Neural progenitor cell (in vitro differentiated cells): ENCODE data around the gene ANXA2R. TPM values are rescaled to one million over a fixed set of nuclear protein-coding genes. Genes with fewer than 3 reads are reported as not detected.
"Not testable (repeated sequence)": the region's sequence is repeated elsewhere in the genome, so short reads cannot be mapped to it uniquely, and the experiment has no call there.

Source experiments
- DNase-seq: peaks from one replicate; pipeline ENCODE4 v3.0.0-alpha.2; 2016; ENCODE audit warnings: low spot score
- H2AFZ ChIP-seq: fragments of 200-600 bp; sonication (generic); replicated peaks from 2 replicates; pipeline ENCODE4 v1.6.1; 2016; ENCODE audit warnings: antibody characterized with exemption
- H3F3A ChIP-seq: fragments of 200-600 bp; sonication (generic); 2 replicates; pipeline ENCODE4 v1.6.1; 2016; ENCODE audit warnings: antibody characterized with exemption, low read depth
- H3K27ac ChIP-seq: fragments of 200-600 bp; sonication (generic); 2 replicates; pipeline ENCODE4 v1.5.1; 2016; ENCODE audit warnings: mild to moderate bottlenecking
- H3K27me3 ChIP-seq: fragments of 200-600 bp; sonication (generic); 2 replicates; pipeline ENCODE4 v1.6.1; 2016; ENCODE audit warnings: mild to moderate bottlenecking, moderate library complexity
- H3K36me3 ChIP-seq: fragments of 200-600 bp; sonication (generic); 2 replicates; pipeline ENCODE4 v1.5.1; 2016
- H3K4me1 ChIP-seq: fragments of 200-600 bp; sonication (generic); 2 replicates; pipeline ENCODE4 v1.6.1; 2016; ENCODE audit warnings: mixed run types
- H3K4me2 ChIP-seq: fragments of 200-600 bp; sonication (generic); 2 replicates; pipeline ENCODE4 v1.6.1; 2016
- H3K4me3 ChIP-seq: fragments of 200-600 bp; sonication (generic); 2 replicates; pipeline ENCODE4 v1.5.1; 2016
- H3K79me2 ChIP-seq: fragments of 200-600 bp; sonication (generic); 2 replicates; pipeline ENCODE4 v1.6.1; 2016; ENCODE audit warnings: low read depth
- H3K9ac ChIP-seq: fragments of 200-600 bp; sonication (generic); 2 replicates; pipeline ENCODE4 v1.6.1; 2016
- H3K9me3 ChIP-seq: fragments of 200-600 bp; sonication (generic); 2 replicates; pipeline ENCODE4 v1.5.1; 2016; ENCODE audit warnings: low read depth
- H4K20me1 ChIP-seq: fragments of 200-600 bp; sonication (generic); 2 replicates; pipeline ENCODE4 v1.6.1; 2016; ENCODE audit warnings: low read depth
- H3K27ac Mint-ChIP-seq: 3 replicates; pipeline ENCODE4 v1.8.0; 2021; ENCODE audit warnings: mixed read lengths
- H3K27me3 Mint-ChIP-seq: 2 replicates; pipeline ENCODE4 v1.8.0; 2022; ENCODE audit warnings: low read depth, mild to moderate bottlenecking, inconsistent platforms, moderate library complexity, mixed read lengths; ENCODE audit not compliant: insufficient read depth
- H3K36me3 Mint-ChIP-seq: 3 replicates; pipeline ENCODE4 v1.8.0; 2021; ENCODE audit warnings: mixed read lengths
- H3K4me1 Mint-ChIP-seq: 3 replicates; pipeline ENCODE4 v1.8.0; 2021; ENCODE audit warnings: mixed read lengths
- H3K4me3 Mint-ChIP-seq: 3 replicates; pipeline ENCODE4 v1.8.0; 2021; ENCODE audit warnings: mild to moderate bottlenecking, moderate library complexity, mixed read lengths
- H3K9me3 Mint-ChIP-seq: 3 replicates; pipeline ENCODE4 v1.8.0; 2020; ENCODE audit warnings: mixed read lengths
- CTCF ChIP-seq: fragments of 200-600 bp; sonication (generic); IDR thresholded peaks from 2 replicates; pipeline ENCODE4 v1.5.1; 2017; ENCODE audit warnings: antibody characterized with exemption, mild to moderate bottlenecking
- EZH2 ChIP-seq: fragments of 200-600 bp; sonication (generic); IDR thresholded peaks from 2 replicates; pipeline ENCODE4 v1.6.1; 2017; ENCODE audit warnings: antibody characterized with exemption, mild to moderate bottlenecking, moderate library complexity
- EZH2phosphoT487 ChIP-seq: fragments of 200-600 bp; sonication (generic); IDR thresholded peaks from 2 replicates; pipeline ENCODE4 v1.6.1; 2017; ENCODE audit warnings: antibody characterized with exemption
- total RNA-seq: library from RNA; depleted of rRNA; stranded (reverse); fragments of >200 nt; gene quantifications from 2 replicates; pipeline ENCODE4 v1.2.3, GENCODE V29; 2015; ENCODE audit warnings: low replicate concordance

ANXA2R gene
- total RNA-seq, 1 donor from 2014 or later, result 0.17 TPM

- Histone ChIP-seq H2AFZ (no peak overlapping the region), H3K4me1 (no peaks in the 10 kb centered on the region), H3K4me2 (no peak overlapping the region), H4K20me1 (peaks cover 28% of the 10 kb centered on the region), H3K79me2 (no peaks in the 10 kb centered on the region), H3F3A (peaks cover 3% of the 10 kb centered on the region), H3K9me3 (no peaks in the 10 kb centered on the region), H3K4me3 (no peak overlapping the region), H3K27ac (no peak overlapping the region), H3K9ac (no peak overlapping the region), H3K36me3 (no peaks in the 10 kb centered on the region), H3K27me3 (peaks cover 90% of the 10 kb centered on the region)
- Mint-ChIP-seq H3K9me3 (no peaks in the 10 kb centered on the region), H3K4me1 (no peaks in the 10 kb centered on the region), H3K27me3 (peaks cover 54% of the 10 kb centered on the region), H3K36me3 (no peaks in the 10 kb centered on the region), H3K4me3 (no peak overlapping the region), H3K27ac (no peak overlapping the region)
- DNase-seq, result no peak
- TF ChIP-seq EZH2phosphoT487, result no peak
Measured at GRCh38 chr5:43027054-43027785, 12.9 kb downstream of the ANXA2R start.

GRCh38 chr5:43025184-43025950 is 14.8 kb downstream of the ANXA2R start:
- H3F3A ChIP-seq, H3K4me1 ChIP-seq, H3K79me2 ChIP-seq, H3K4me3 Mint-ChIP-seq, H3K9ac ChIP-seq, H3K36me3 ChIP-seq, H3K4me2 ChIP-seq, H3K4me3 ChIP-seq, H3K27ac ChIP-seq, H3K4me1 Mint-ChIP-seq, H3K9me3 Mint-ChIP-seq, H3K27ac Mint-ChIP-seq, H2AFZ ChIP-seq, H3K9me3 ChIP-seq, H3K36me3 Mint-ChIP-seq, DNase-seq: not testable (repeated sequence)
- peaks cover 65% of the 10 kb centered on the region for H3K27me3 Mint-ChIP-seq
- H4K20me1 ChIP-seq, result peaks cover 43% of the 10 kb centered on the region
- TF ChIP-seq EZH2, result peak; percentile 75
- H3K27me3 ChIP-seq, result peaks cover 99% of the 10 kb centered on the region

GRCh38 chr5:43024217-43024616 is 15.9 kb downstream of the ANXA2R start:
- Histone ChIP-seq H3K79me2 (no peaks in the 10 kb centered on the region), H3K27ac (no peak overlapping the region), H3K9me3 (no peaks in the 10 kb centered on the region), H3K4me2 (no peak overlapping the region), H3K4me1 (peaks cover 13% of the 10 kb centered on the region), H3K27me3 (peaks cover 100% of the 10 kb centered on the region), H4K20me1 (peaks cover 55% of the 10 kb centered on the region), H3K4me3 (no peak overlapping the region), H3K36me3 (no peaks in the 10 kb centered on the region), H3F3A (peaks cover 16% of the 10 kb centered on the region), H3K9ac (no peak overlapping the region), H2AFZ (no peak overlapping the region)
- no peak for DNase-seq
- Mint-ChIP-seq H3K4me3 (no peak overlapping the region), H3K36me3 (no peaks in the 10 kb centered on the region), H3K27me3 (peaks cover 69% of the 10 kb centered on the region), H3K27ac (no peak overlapping the region), H3K4me1 (peaks cover 10% of the 10 kb centered on the region), H3K9me3 (no peaks in the 10 kb centered on the region)
- TF ChIP-seq EZH2phosphoT487 (peak; percentile 1), CTCF (no peak), EZH2 (no peak)

- DNase-seq, result no peak
- Histone ChIP-seq H3K4me3 (no peak overlapping the region), H3K4me2 (no peak overlapping the region), H3K27ac (no peak overlapping the region), H3K27me3 (peaks cover 99% of the 10 kb centered on the region), H3F3A (peaks cover 29% of the 10 kb centered on the region), H3K36me3 (no peaks in the 10 kb centered on the region), H2AFZ (no peak overlapping the region), H3K4me1 (peaks cover 18% of the 10 kb centered on the region), H4K20me1 (peaks cover 65% of the 10 kb centered on the region), H3K9me3 (no peaks in the 10 kb centered on the region), H3K79me2 (no peaks in the 10 kb centered on the region), H3K9ac (no peak overlapping the region)
- H3K4me1 Mint-ChIP-seq, result peaks cover 28% of the 10 kb centered on the region
- peaks cover 68% of the 10 kb centered on the region for H3K27me3 Mint-ChIP-seq
- TF ChIP-seq CTCF (no peak), EZH2phosphoT487 (no peak), EZH2 (no peak)
- H3K9me3 Mint-ChIP-seq, result no peaks in the 10 kb centered on the region
- no peak overlapping the region for H3K27ac Mint-ChIP-seq
- H3K4me3 Mint-ChIP-seq, result no peak overlapping the region
- H3K36me3 Mint-ChIP-seq, result no peaks in the 10 kb centered on the region
Measured at GRCh38 chr5:43021151-43021550, 19.0 kb downstream of the ANXA2R start.
